ENCODE results near the gene GPALPP1. TPM values are rescaled to one million over a fixed set of nuclear protein-coding genes. Genes with fewer than 3 reads are reported as not detected.
"Not testable (repeated sequence)": the region's sequence is repeated elsewhere in the genome, so short reads cannot be mapped to it uniquely, and the experiment has no call there.

The GPALPP1 gene
- polyA plus RNA-seq, 1 experiment: 30.0 TPM

DNA sequence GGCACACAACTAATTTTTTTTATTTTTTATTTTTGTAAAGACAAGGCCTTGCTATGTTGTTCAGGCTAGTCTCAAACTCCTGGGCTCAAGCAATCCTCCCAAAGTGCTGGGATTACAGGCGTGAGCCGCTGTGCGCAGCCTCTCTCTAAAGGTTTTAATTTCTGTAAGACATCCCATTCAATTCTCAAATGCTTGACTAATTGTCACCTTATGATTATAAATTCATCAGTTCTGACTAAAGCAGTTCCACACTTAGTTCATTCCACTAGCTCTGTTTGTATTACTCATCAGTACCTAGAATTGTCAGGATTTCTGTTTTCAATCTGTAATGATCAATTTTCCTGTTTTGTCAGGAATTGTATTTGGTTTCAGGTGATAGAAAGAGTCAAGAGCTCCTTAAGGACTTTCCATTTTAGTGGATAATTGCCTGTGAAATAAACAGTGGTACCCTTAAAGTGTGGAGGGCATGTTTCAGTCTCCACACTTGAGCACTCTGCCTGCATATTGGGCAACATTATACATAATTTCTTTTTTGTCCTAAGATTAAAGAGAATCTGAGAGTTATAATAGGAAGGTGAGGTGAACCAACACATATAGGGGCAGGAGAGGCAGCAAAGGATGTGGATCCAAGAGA is 27.6 kb downstream of the GPALPP1 start:
- DNase-seq (ENCODE audit: low read depth, low spot score): no peak
- ChIA-PET CTCF (no interaction called here), POLR2A (interaction anchor here (0.6 kb wide), 1 partner anchor 150 kb away, joined by 6 read pairs; no protein-coding TSS in a partner anchor)
- Histone ChIP-seq H3K27me3 (ENCODE audit: control insufficient read depth, insufficient read depth, low read length) (no peaks in the 10 kb centered on the region), H3K27ac (ENCODE audit: low read depth, low read length) (no peak overlapping the region), H3K4me3 (ENCODE audit: low read depth, low read length) (no peak overlapping the region), H3K9me3 (ENCODE audit: control insufficient read depth, insufficient read depth, low read length) (no peaks in the 10 kb centered on the region)
- TF ChIP-seq, protein P1, sequence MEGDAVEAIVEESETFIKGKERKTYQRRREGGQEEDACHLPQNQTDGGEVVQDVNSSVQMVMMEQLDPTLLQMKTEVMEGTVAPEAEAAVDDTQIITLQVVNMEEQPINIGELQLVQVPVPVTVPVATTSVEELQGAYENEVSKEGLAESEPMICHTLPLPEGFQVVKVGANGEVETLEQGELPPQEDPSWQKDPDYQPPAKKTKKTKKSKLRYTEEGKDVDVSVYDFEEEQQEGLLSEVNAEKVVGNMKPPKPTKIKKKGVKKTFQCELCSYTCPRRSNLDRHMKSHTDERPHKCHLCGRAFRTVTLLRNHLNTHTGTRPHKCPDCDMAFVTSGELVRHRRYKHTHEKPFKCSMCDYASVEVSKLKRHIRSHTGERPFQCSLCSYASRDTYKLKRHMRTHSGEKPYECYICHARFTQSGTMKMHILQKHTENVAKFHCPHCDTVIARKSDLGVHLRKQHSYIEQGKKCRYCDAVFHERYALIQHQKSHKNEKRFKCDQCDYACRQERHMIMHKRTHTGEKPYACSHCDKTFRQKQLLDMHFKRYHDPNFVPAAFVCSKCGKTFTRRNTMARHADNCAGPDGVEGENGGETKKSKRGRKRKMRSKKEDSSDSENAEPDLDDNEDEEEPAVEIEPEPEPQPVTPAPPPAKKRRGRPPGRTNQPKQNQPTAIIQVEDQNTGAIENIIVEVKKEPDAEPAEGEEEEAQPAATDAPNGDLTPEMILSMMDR (IDR thresholded peaks at IDR 0.05; ENCODE audit: low read depth, low read length): no peak

DNA sequence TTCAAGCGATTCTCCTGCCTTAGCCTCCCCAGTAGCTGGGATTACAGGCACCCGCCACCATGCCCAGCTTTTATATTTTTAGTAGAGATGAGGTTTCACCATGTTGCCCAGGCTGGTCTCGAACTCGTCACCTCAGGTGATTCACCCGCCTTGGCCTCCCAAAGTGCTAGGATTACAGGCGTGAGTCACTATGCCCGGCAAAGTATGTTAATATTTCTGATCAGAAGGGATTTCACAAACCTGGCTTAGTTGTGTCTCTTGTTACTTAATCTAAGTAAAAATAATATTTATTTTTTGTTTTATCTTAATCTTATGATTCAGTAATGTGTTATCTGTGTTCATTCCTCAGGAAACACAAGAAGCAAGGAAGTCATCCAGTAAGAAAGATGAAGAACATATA is 30.6 kb downstream of the GPALPP1 start:
- H3K4me3 ChIP-seq (ENCODE audit: low read depth, low read length); H3K27me3 ChIP-seq (ENCODE audit: control insufficient read depth, insufficient read depth, low read length); CTCF ChIA-PET; POLR2A ChIA-PET; H3K9me3 ChIP-seq (ENCODE audit: control insufficient read depth, insufficient read depth, low read length): not testable (repeated sequence)
- DNase-seq (ENCODE audit: low read depth, low spot score): peak; percentile 67
- H3K27ac ChIP-seq (ENCODE audit: low read depth, low read length): peak overlapping the region; percentile 78

DNA sequence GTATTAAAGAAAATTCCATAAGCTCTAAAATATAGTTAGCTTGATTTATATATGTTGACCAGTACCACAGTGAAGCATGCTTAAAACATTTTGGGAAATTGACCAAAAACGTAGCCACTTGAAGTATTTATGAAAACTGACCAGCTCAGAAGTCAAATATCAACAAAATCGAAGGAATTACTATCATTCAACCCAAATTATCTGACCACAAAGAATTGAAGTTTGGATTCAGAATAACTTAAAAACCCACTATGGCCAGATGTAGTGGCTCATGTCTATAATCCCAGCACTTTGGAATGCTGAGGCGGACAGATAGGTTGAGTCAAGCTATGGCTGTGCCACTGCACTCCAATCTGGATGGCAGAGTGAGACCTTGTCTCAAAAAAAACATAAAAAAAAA is 31.9 kb downstream of the GPALPP1 start:
- H3K4me3 ChIP-seq (ENCODE audit: low read depth, low read length): no peak overlapping the region
- CTCF ChIA-PET: interaction anchor here (1.9 kb wide), 1 partner anchor 25 kb away, joined by 8 read pairs; no protein-coding TSS in a partner anchor
- H3K27ac ChIP-seq (ENCODE audit: low read depth, low read length): no peak overlapping the region
- no peaks in the 10 kb centered on the region for H3K27me3 ChIP-seq (ENCODE audit: control insufficient read depth, insufficient read depth, low read length)
- POLR2A ChIA-PET: interaction anchor here (0.6 to 1.6 kb wide), 10 partner anchors 13 to 311 kb away, joined by 3 to 5 read pairs (median 4); no protein-coding TSS in a partner anchor
- no peaks in the 10 kb centered on the region for H3K9me3 ChIP-seq (ENCODE audit: control insufficient read depth, insufficient read depth, low read length)
- TF ChIP-seq, protein P1 (IDR thresholded peaks at IDR 0.05; ENCODE audit: low read depth, low read length): no peak
- DNase-seq (ENCODE audit: low read depth, low spot score): peak; percentile 92

GRCh38 chr13:45024847-45025246 is 35.5 kb downstream of the GPALPP1 start:
- TF ChIP-seq, protein P1 (IDR thresholded peaks at IDR 0.05; ENCODE audit: low read depth, low read length): no peak
- Histone ChIP-seq H3K27me3 (ENCODE audit: control insufficient read depth, insufficient read depth, low read length) (no peaks in the 10 kb centered on the region), H3K9me3 (ENCODE audit: control insufficient read depth, insufficient read depth, low read length) (no peaks in the 10 kb centered on the region), H3K27ac (ENCODE audit: low read depth, low read length) (no peak overlapping the region), H3K4me3 (ENCODE audit: low read depth, low read length) (no peak overlapping the region)
- DNase-seq (ENCODE audit: low read depth, low spot score): no peak
- CTCF ChIA-PET: no interaction called here
- POLR2A ChIA-PET: no interaction called here

GRCh38 chr13:45034342-45034741 is 45.0 kb downstream of the GPALPP1 start:
- ChIA-PET POLR2A (interaction anchor here (0.6 to 1.3 kb wide), 2 partner anchors 13 to 1142 kb away, joined by 3 read pairs; no protein-coding TSS in a partner anchor), CTCF (interaction anchor here (0.9 to 1.2 kb wide), 2 partner anchors 61 to 1126 kb away, joined by 3 to 4 read pairs; no protein-coding TSS in a partner anchor)
- Histone ChIP-seq H3K9me3 (ENCODE audit: control insufficient read depth, insufficient read depth, low read length) (no peaks in the 10 kb centered on the region), H3K27me3 (ENCODE audit: control insufficient read depth, insufficient read depth, low read length) (no peaks in the 10 kb centered on the region), H3K27ac (ENCODE audit: low read depth, low read length) (no peak overlapping the region), H3K4me3 (ENCODE audit: low read depth, low read length) (no peak overlapping the region)
- TF ChIP-seq, protein P1 (IDR thresholded peaks at IDR 0.05; ENCODE audit: low read depth, low read length): no peak
- no peak for DNase-seq (ENCODE audit: low read depth, low spot score)

Measured in AG04450 (cell line).